Measurements from ENCODE around the gene PRKCB. TPM values are rescaled to one million over a fixed set of nuclear protein-coding genes. Genes with fewer than 3 reads are reported as not detected.
"Not testable (repeated sequence)": the region's sequence is repeated elsewhere in the genome, so short reads cannot be mapped to it uniquely, and the experiment has no call there.

Gene PRKCB
- total RNA-seq, 1 donor from 2014 or later: not detected

- no peak overlapping the region for H3K4me3 Mint-ChIP-seq (ENCODE audit: unreplicated experiment)
- no peaks in the 10 kb centered on the region for H3K4me1 Mint-ChIP-seq (ENCODE audit: unreplicated experiment)
- H3K27ac Mint-ChIP-seq (ENCODE audit: unreplicated experiment): no peak overlapping the region
- peak; percentile 46 for DNase-seq (ENCODE audit: extremely low spot score, unreplicated experiment)
- no peaks in the 10 kb centered on the region for H3K36me3 Mint-ChIP-seq (ENCODE audit: unreplicated experiment)
- H3K27me3 Mint-ChIP-seq (ENCODE audit: unreplicated experiment): no peaks in the 10 kb centered on the region
- no peak for TF ChIP-seq CTCF (IDR thresholded peaks at IDR 0.05)
- H3K9me3 Mint-ChIP-seq (ENCODE audit: unreplicated experiment): no peaks in the 10 kb centered on the region
Measured at GRCh38 chr16:23927796-23928195, 92.0 kb downstream of the PRKCB start.

DNA sequence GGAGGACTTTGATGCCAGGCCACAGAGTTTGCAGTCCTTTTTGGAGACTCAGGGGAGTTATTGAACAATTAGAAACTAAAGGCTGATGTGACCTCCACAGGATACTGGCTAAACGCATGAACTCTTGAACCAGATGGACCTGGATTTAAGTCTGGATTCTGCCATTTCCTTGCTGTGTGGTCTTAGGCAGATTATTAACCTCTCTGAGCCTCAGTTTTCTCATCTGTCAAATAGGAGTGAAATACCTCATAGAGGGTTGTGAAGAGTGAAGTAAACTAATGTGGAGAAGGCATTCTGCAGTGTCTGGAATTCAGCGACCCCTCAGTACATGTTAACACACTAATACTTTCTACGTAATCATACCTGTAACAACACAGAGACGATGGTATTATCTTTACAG is 93.5 kb downstream of the PRKCB start:
- TF ChIP-seq CTCF (IDR thresholded peaks at IDR 0.05): no peak
- Mint-ChIP-seq H3K27ac (ENCODE audit: unreplicated experiment) (no peak overlapping the region), H3K27me3 (ENCODE audit: unreplicated experiment) (no peaks in the 10 kb centered on the region), H3K4me3 (ENCODE audit: unreplicated experiment) (no peak overlapping the region), H3K9me3 (ENCODE audit: unreplicated experiment) (no peaks in the 10 kb centered on the region), H3K4me1 (ENCODE audit: unreplicated experiment) (no peaks in the 10 kb centered on the region), H3K36me3 (ENCODE audit: unreplicated experiment) (no peaks in the 10 kb centered on the region)
- DNase-seq (ENCODE audit: extremely low spot score, unreplicated experiment): no peak

DNA sequence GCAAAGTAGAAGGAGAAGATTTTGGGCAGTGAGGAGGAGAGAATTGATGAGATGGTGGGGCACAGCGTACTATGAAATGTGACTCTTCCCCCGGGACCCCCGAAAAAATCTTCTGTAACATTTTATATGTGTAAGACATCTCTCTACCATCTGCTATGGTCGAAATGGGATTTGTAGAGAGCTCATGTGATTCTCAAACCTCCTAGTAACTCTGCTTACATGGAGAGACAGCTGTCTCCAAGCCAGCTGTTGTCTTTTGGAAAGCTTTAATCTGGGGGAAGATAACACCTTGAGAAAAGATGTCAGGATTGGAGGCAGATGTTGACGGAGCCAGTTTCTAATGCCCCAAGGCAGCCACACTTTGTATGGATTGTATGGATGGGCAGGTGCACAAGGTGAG is 94.1 kb downstream of the PRKCB start:
- DNase-seq (ENCODE audit: extremely low spot score, unreplicated experiment): no peak
- H3K4me1 Mint-ChIP-seq (ENCODE audit: unreplicated experiment): no peaks in the 10 kb centered on the region
- H3K9me3 Mint-ChIP-seq (ENCODE audit: unreplicated experiment): no peaks in the 10 kb centered on the region
- H3K27me3 Mint-ChIP-seq (ENCODE audit: unreplicated experiment): no peaks in the 10 kb centered on the region
- H3K4me3 Mint-ChIP-seq (ENCODE audit: unreplicated experiment): no peak overlapping the region
- no peak overlapping the region for H3K27ac Mint-ChIP-seq (ENCODE audit: unreplicated experiment)
- no peaks in the 10 kb centered on the region for H3K36me3 Mint-ChIP-seq (ENCODE audit: unreplicated experiment)
- TF ChIP-seq CTCF (IDR thresholded peaks at IDR 0.05): no peak

GRCh38 chr16:23930791-23931190 is 95.0 kb downstream of the PRKCB start:
- Mint-ChIP-seq H3K27ac (ENCODE audit: unreplicated experiment) (no peak overlapping the region), H3K36me3 (ENCODE audit: unreplicated experiment) (no peaks in the 10 kb centered on the region), H3K4me3 (ENCODE audit: unreplicated experiment) (no peak overlapping the region), H3K4me1 (ENCODE audit: unreplicated experiment) (no peaks in the 10 kb centered on the region), H3K9me3 (ENCODE audit: unreplicated experiment) (no peaks in the 10 kb centered on the region), H3K27me3 (ENCODE audit: unreplicated experiment) (no peaks in the 10 kb centered on the region)
- peak; percentile 48 for DNase-seq (ENCODE audit: extremely low spot score, unreplicated experiment)
- no peak for TF ChIP-seq CTCF (IDR thresholded peaks at IDR 0.05)

- Mint-ChIP-seq H3K4me1 (ENCODE audit: unreplicated experiment) (no peaks in the 10 kb centered on the region), H3K4me3 (ENCODE audit: unreplicated experiment) (no peak overlapping the region), H3K36me3 (ENCODE audit: unreplicated experiment) (no peaks in the 10 kb centered on the region), H3K9me3 (ENCODE audit: unreplicated experiment) (no peaks in the 10 kb centered on the region), H3K27me3 (ENCODE audit: unreplicated experiment) (no peaks in the 10 kb centered on the region), H3K27ac (ENCODE audit: unreplicated experiment) (no peak overlapping the region)
- no peak for TF ChIP-seq CTCF (IDR thresholded peaks at IDR 0.05)
- peak; percentile 62 for DNase-seq (ENCODE audit: extremely low spot score, unreplicated experiment)
Measured at GRCh38 chr16:23931199-23931598, 95.4 kb downstream of the PRKCB start.

DNA sequence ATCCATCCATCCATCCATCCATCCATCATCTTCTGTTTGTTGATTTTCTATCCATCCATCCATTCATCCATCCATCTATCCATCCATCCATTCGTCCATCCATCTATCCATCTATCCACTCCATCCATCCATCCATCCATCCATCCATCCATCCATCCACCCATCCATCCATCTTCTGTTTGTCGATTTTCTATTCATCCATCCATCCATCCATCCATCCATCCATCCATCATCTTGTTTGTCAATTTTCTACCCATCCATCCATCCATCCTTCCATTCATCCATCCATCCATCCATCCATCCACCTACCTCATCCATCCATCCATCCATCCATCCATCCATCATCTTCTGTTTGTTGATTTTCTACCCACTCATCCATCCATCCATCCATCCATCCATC is 97.9 kb downstream of the PRKCB start:
- not testable (repeated sequence) for H3K27ac Mint-ChIP-seq (ENCODE audit: unreplicated experiment); H3K4me1 Mint-ChIP-seq (ENCODE audit: unreplicated experiment); H3K9me3 Mint-ChIP-seq (ENCODE audit: unreplicated experiment); H3K4me3 Mint-ChIP-seq (ENCODE audit: unreplicated experiment); H3K36me3 Mint-ChIP-seq (ENCODE audit: unreplicated experiment); H3K27me3 Mint-ChIP-seq (ENCODE audit: unreplicated experiment); DNase-seq (ENCODE audit: extremely low spot score, unreplicated experiment)
